Choroid plexus epithelial cell (primary cell): Measurements from ENCODE around the gene KCNC2.

Source experiments
- DNase-seq: peaks from one replicate; pipeline ENCODE4 v3.0.0-alpha.2; 2010; ENCODE audit warnings: low read depth
- H3K4me3 ChIP-seq: 2 replicates; pipeline ENCODE4 v1.5.1; 2011; ENCODE audit warnings: low read depth, mild to moderate bottlenecking, control low read depth, low read length, moderate library complexity
- TF ChIP-seq, protein P1 (sequence below): conservative IDR thresholded peaks from 2 replicates; pipeline ENCODE4 v1.5.1; 2011; ENCODE audit warnings: low read depth, mild to moderate bottlenecking, control low read depth, inconsistent platforms, low read length, moderate library complexity

KCNC2 gene

DNA sequence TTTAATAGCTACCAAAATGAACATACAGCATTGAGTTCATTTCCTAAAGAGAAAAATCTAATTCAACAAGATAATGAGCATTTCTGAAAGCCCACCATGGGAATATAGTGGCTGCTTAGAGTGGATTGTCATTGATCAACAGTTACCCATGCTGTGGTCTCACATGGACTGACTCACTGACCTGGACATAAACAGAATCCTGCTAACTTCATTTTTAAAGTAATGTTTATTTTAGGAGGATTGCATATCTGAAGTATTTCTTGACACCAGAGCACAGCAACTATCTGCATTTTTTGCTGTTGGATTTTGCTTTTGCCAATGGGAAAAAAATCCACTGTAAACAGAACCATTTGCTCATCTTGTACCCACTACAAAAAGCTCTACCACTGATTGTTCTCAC is 71.7 kb downstream of the KCNC2 start:
- TF ChIP-seq, protein P1, sequence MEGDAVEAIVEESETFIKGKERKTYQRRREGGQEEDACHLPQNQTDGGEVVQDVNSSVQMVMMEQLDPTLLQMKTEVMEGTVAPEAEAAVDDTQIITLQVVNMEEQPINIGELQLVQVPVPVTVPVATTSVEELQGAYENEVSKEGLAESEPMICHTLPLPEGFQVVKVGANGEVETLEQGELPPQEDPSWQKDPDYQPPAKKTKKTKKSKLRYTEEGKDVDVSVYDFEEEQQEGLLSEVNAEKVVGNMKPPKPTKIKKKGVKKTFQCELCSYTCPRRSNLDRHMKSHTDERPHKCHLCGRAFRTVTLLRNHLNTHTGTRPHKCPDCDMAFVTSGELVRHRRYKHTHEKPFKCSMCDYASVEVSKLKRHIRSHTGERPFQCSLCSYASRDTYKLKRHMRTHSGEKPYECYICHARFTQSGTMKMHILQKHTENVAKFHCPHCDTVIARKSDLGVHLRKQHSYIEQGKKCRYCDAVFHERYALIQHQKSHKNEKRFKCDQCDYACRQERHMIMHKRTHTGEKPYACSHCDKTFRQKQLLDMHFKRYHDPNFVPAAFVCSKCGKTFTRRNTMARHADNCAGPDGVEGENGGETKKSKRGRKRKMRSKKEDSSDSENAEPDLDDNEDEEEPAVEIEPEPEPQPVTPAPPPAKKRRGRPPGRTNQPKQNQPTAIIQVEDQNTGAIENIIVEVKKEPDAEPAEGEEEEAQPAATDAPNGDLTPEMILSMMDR, result no peak
- no peak overlapping the region for H3K4me3 ChIP-seq
- no peak for DNase-seq

DNA sequence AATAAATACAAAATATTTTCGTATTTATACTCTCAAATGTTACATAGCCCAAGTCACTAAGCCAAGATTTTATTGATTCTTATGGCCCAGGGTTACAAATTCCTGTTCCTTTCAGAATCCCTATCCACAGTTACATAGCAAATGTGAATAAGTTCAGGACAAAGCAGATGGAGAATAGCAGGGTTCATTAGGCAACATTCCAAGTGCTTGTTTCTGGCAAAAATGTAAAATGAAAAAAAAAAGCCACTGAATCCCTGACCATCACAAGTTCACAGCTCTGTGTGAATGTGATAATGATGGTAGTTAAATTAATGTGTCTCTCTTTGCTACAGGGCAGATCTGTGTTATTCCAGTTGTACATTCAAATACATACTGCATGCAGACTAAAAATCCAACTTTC is 74.6 kb downstream of the KCNC2 start:
- DNase-seq, result no peak
- no peak overlapping the region for H3K4me3 ChIP-seq
- TF ChIP-seq, protein P1, result no peak

DNA sequence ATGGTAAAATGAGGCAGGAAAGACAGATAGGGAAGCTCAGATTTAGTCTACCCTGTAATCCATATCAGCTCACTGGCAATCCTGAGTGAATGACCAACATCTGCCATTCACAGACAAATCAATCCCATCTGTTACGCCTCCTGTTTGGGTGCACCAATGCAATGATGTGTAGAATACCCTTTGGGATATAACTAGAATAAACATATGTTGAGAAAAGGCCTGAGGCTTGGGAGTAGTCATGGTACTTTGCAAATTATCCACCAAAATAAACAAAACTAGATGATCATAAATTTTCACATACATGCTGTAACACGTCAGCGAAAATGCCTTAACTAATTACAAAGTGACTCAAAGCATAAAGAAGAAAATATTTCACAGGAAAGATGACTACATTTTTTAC is 78.8 kb downstream of the KCNC2 start:
- DNase-seq, result no peak

DNA sequence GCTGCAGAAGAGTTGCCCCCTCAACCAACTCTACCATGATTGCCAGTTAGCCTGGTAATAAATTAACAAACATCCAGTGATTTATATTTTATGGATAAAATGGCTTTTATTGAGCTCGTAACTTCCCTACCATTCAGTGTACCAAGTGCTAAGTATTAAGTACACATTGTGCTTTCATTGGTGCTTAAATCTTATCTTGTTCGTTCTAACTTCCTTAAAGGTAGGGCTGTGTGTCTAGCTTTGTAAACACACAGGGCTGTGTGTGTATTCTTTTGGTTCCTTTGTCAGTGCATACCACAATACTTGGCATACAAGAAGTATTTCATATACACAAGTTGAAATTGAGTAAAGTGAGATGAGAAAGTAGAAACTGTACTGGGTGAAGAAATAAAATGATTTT is 80.4 kb downstream of the KCNC2 start:
- no peak for DNase-seq
- TF ChIP-seq, protein P1, result no peak
- H3K4me3 ChIP-seq, result no peak overlapping the region

More for the DNA sequence above, 78.8 kb downstream of the KCNC2 start:
- TF ChIP-seq, protein P1, result no peak
- H3K4me3 ChIP-seq, result no peak overlapping the region

DNA sequence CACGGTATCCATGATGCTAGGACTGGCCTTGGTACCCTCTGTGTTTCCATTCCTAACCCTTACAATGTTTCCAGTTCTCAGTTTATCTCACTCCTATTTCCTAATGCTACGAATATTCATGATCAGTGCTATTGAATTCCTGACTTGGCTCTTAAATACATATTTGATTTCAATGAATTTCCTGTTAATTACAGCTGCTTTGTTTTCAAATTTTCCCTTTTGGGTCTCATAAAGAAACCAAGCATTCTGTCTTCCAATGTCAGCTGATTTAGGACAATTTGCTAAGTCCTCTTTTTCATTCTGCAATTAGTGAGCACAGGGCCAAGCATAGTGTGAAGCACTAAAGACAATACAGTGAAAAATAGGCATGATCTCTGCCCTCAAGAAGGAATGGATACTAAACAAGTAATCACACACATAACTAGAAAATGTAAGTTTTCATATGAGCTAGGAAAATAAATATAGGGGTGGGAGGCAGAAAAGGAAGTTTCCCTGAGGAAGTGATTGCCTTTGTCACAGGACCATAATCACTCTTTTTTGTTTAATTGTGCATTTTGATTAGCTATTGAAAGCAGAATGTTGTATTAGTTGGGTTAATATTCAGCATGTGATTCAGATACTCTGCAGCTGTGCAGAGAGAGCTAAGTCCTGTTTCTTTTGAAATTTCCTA is 88.5 kb downstream of the KCNC2 start:
- DNase-seq, result no peak
- no peak overlapping the region for H3K4me3 ChIP-seq
- TF ChIP-seq, protein P1, result no peak

DNA sequence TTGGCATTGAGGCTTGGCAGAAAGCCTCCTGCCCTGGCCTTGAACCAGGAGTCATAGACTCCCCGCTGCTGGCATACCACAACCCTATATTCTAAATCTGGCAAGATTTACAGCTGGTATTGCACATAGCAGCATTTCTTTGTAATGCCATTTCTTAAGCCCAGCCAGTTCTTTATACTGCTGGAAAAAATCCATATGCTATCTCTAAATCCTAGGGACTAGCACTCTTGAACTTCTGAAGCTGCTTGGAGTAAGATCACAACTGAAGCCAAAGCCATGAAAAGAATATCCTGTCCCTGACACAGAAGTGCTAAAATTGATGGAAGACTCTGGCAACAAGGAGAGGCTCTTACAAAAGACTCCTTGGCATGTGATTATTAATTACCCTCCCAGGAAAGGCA is 89.3 kb downstream of the KCNC2 start:
- TF ChIP-seq, protein P1, result no peak
- no peak overlapping the region for H3K4me3 ChIP-seq
- DNase-seq, result no peak

DNA sequence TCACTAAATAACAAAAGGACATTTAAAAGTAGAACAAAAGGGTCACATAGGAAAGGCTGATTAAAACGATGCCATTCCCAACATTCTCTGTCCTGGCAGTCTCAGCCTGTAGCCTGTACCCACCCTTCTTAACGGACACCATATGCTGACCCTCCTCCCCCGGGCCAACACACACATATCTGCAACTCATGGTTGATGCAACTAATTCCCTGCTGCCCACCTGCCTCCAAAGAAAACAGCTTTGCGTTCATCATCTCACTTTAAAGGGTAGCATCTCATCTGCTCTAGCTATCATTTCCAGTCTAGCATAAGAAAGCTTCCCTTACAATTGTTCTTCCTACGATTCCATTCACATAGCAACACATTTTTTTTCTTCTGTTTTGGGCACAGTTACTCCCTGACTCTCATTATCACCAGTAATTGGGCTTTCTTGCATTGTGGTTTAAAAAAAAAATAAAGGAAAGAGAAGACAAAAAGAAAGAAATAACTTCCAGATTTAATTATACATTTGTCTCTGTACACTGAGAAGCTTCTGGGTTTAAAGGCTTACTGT is 92.9 kb downstream of the KCNC2 start:
- no peak for DNase-seq
- TF ChIP-seq, protein P1, result no peak
- H3K4me3 ChIP-seq, result no peak overlapping the region
